Measurements from ENCODE around the gene ACP2. TPM values are rescaled to one million over a fixed set of nuclear protein-coding genes. Genes with fewer than 3 reads are reported as not detected.

Gene ACP2
- total and polyA plus RNA-seq, 12 donors, result 39.8 to 127 (median 73.6) TPM

- peaks cover 20 to 28% of the 10 kb centered on the region in 2 donors for H3K4me1 ChIP-seq (replicated peaks in 1 of 2)
- H3K9me3 ChIP-seq (replicated peaks in 1 of 3), result no peaks in the 10 kb centered on the region
- intact Hi-C loops (cut with DNase I), result no loop called here
- H3K27ac ChIP-seq, result peak overlapping the region in 2 of 5 donors; percentile 54 to 76
- no peak overlapping the region for H3K4me3 ChIP-seq
- peaks cover 0 to 60% of the 10 kb centered on the region in 2 donors for H3K36me3 ChIP-seq (replicated peaks in 1 of 2)
- no peaks in the 10 kb centered on the region for H3K27me3 ChIP-seq
- 79 to 87% (median 85%) methylated on average over 10 to 11 of the region's 11 CpGs for WGBS, 4 donors
- DNase-seq, result no peak
- no peak for TF ChIP-seq POLR2A (IDR thresholded peaks at IDR 0.05)
- no peak for TF ChIP-seq CTCF (IDR thresholded peaks at IDR 0.05)
These were observed 2.8 kb downstream of the ACP2 start for GRCh38 chr11:47245611-47246357.

- TF ChIP-seq CTCF (IDR thresholded peaks at IDR 0.05) (no peak), POLR2A (IDR thresholded peaks at IDR 0.05) (peak in 1 of 2 donors; percentile 9)
- no peak overlapping the region for H3K4me3 ChIP-seq
- peaks cover 18 to 23% of the 10 kb centered on the region in 2 donors for H3K4me1 ChIP-seq (replicated peaks in 1 of 2)
- H3K27ac ChIP-seq, result peak overlapping the region in 2 of 5 donors; percentile 54 to 76
- no peaks in the 10 kb centered on the region for H3K9me3 ChIP-seq (replicated peaks in 1 of 3)
- intact Hi-C loops (cut with DNase I), result no loop called here
- no peaks in the 10 kb centered on the region for H3K27me3 ChIP-seq
- peak in 5 of 7 donors; percentile 28 to 70 (median 48) for DNase-seq
- 69 to 90% (median 84%) methylated on average over 18 to 23 of the region's 23 CpGs for WGBS, 4 donors
- peaks cover 0 to 71% of the 10 kb centered on the region in 2 donors for H3K36me3 ChIP-seq (replicated peaks in 1 of 2)
These were observed 3.9 kb downstream of the ACP2 start for GRCh38 chr11:47244448-47245350.

- no peak overlapping the region for H3K4me3 ChIP-seq
- H3K27ac ChIP-seq, result no peak overlapping the region
- 83 to 90% (median 88%) methylated on average over 4 of the region's 4 CpGs for WGBS, 4 donors
- H3K9me3 ChIP-seq (replicated peaks in 1 of 3), result no peaks in the 10 kb centered on the region
- peaks cover 0 to 83% of the 10 kb centered on the region in 2 donors for H3K36me3 ChIP-seq (replicated peaks in 1 of 2)
- intact Hi-C loops (cut with DNase I), result no loop called here
- DNase-seq, result no peak
- H3K27me3 ChIP-seq, result no peaks in the 10 kb centered on the region
- TF ChIP-seq CTCF (IDR thresholded peaks at IDR 0.05), result no peak
- peaks cover 13 to 21% of the 10 kb centered on the region in 2 donors for H3K4me1 ChIP-seq (replicated peaks in 1 of 2)
These were observed 5.2 kb downstream of the ACP2 start for GRCh38 chr11:47243454-47243853.

GRCh38 chr11:47242596-47243192 lies 5.9 kb downstream of the ACP2 start:
- TF ChIP-seq CTCF (IDR thresholded peaks at IDR 0.05), result no peak
- TF ChIP-seq POLR2A (IDR thresholded peaks at IDR 0.05), result no peak
- Histone ChIP-seq H3K4me1 (replicated peaks in 1 of 2) (peaks cover 9 to 16% of the 10 kb centered on the region in 2 donors), H3K9me3 (replicated peaks in 1 of 3) (no peaks in the 10 kb centered on the region), H3K27me3 (no peaks in the 10 kb centered on the region), H3K4me3 (no peak overlapping the region), H3K27ac (no peak overlapping the region), H3K36me3 (replicated peaks in 1 of 2) (peaks cover 0 to 84% of the 10 kb centered on the region in 2 donors)
- no peak for DNase-seq
- intact Hi-C loops (cut with DNase I), result no loop called here
- 85 to 94% (median 89%) methylated on average over 17 to 21 of the region's 21 CpGs for WGBS, 4 donors

Measured in adrenal gland (tissue), 12 donors.